GM23338 (cell line): Measurements from ENCODE around the gene DMAC2L. TPM values are rescaled to one million over a fixed set of nuclear protein-coding genes. Genes with fewer than 3 reads are reported as not detected.

ENCODE experiments used
- ATAC-seq: fragments of 200-7000 bp; cut with Tn5 transposase; 3 replicates; pipeline ENCODE4 v1.9.1; 2020
- DNase-seq: peaks from one replicate; pipeline ENCODE4 v3.0.0-alpha.2; 2015; ENCODE audit warnings: low spot score
- H2AFZ ChIP-seq: fragments of 200-600 bp; sonication (generic); 2 replicates; pipeline ENCODE4 v1.8.0; 2016; ENCODE audit warnings: antibody characterized with exemption, mild to moderate bottlenecking, moderate library complexity
- H3F3A ChIP-seq: fragments of 200-600 bp; sonication (generic); replicated peaks from 2 replicates; pipeline ENCODE4 v1.8.0; 2017; ENCODE audit warnings: antibody characterized with exemption, mixed run types, low read depth
- H3K27ac ChIP-seq: fragments of 200-600 bp; sonication (generic); 2 replicates; pipeline ENCODE4 v1.6.1; 2016; ENCODE audit warnings: low read depth
- H3K27me3 ChIP-seq: fragments of 200-600 bp; sonication (generic); 2 replicates; pipeline ENCODE4 v1.8.0; 2016; ENCODE audit warnings: mild to moderate bottlenecking, mixed run types, moderate library complexity; ENCODE audit not compliant: insufficient read depth
- H3K36me3 ChIP-seq: fragments of 200-600 bp; sonication (generic); 2 replicates; pipeline ENCODE4 v1.8.0; 2016; ENCODE audit warnings: mild to moderate bottlenecking; ENCODE audit not compliant: insufficient read depth
- H3K4me1 ChIP-seq: fragments of 200-600 bp; sonication (generic); 2 replicates; pipeline ENCODE4 v1.8.0; 2016; ENCODE audit warnings: mild to moderate bottlenecking, moderate library complexity; ENCODE audit not compliant: insufficient read depth
- H3K4me2 ChIP-seq: fragments of 200-600 bp; sonication (generic); 2 replicates; pipeline ENCODE4 v1.7.1; 2017; ENCODE audit warnings: mixed run types
- H3K4me3 ChIP-seq: fragments of 200-600 bp; sonication (generic); 2 replicates; pipeline ENCODE4 v1.6.1; 2016; ENCODE audit warnings: mixed run types
- H3K79me2 ChIP-seq: fragments of 200-600 bp; sonication (generic); replicated peaks from 2 replicates; pipeline ENCODE4 v1.8.0; 2017; ENCODE audit warnings: mild to moderate bottlenecking; ENCODE audit not compliant: insufficient read depth
- H3K9me2 ChIP-seq: fragments of 200-600 bp; sonication (generic); 2 replicates; pipeline ENCODE4 v1.8.0; 2017; ENCODE audit not compliant: insufficient read depth
- H4K20me1 ChIP-seq: fragments of 200-600 bp; sonication (generic); replicated peaks from 2 replicates; pipeline ENCODE4 v1.8.0; 2017; ENCODE audit warnings: mild to moderate bottlenecking; ENCODE audit not compliant: insufficient read depth
- H3K27ac Mint-ChIP-seq: 2 replicates; pipeline ENCODE4 v1.8.0; 2020; ENCODE audit warnings: inconsistent platforms, mild to moderate bottlenecking, moderate library complexity, mixed read lengths
- H3K27me3 Mint-ChIP-seq: 3 replicates; pipeline ENCODE4 v1.8.0; 2022; ENCODE audit warnings: low read depth, mild to moderate bottlenecking, moderate library complexity, mixed read lengths, inconsistent platforms; ENCODE audit not compliant: insufficient read depth, poor library complexity
- H3K36me3 Mint-ChIP-seq: 3 replicates; pipeline ENCODE4 v1.8.0; 2021; ENCODE audit warnings: low read depth, mild to moderate bottlenecking, inconsistent platforms, moderate library complexity, mixed read lengths
- H3K4me1 Mint-ChIP-seq: 3 replicates; pipeline ENCODE4 v1.8.0; 2020; ENCODE audit warnings: mild to moderate bottlenecking, inconsistent platforms, mixed read lengths
- H3K4me3 Mint-ChIP-seq: 3 replicates; pipeline ENCODE4 v1.8.0; 2021; ENCODE audit warnings: moderate library complexity, mild to moderate bottlenecking, inconsistent platforms, mixed read lengths
- H3K9me3 Mint-ChIP-seq: 3 replicates; pipeline ENCODE4 v1.8.0; 2020; ENCODE audit warnings: moderate library complexity, mild to moderate bottlenecking, inconsistent platforms, mixed read lengths
- CREB1 ChIP-seq: fragments of 250-450 bp; sonication (Bioruptor Pico); IDR thresholded peaks from 2 replicates; pipeline ENCODE4 v1.5.0; 2020; ENCODE audit warnings: low read depth, mild to moderate bottlenecking, moderate library complexity
- EZH2 ChIP-seq: fragments of 200-600 bp; sonication (generic); IDR thresholded peaks from one replicate; pipeline ENCODE4 v1.8.0; 2017; ENCODE audit warnings: antibody characterized with exemption, mild to moderate bottlenecking, low read depth; ENCODE audit not compliant: unreplicated experiment
- EZH2phosphoT487 ChIP-seq: fragments of 200-600 bp; sonication (generic); IDR thresholded peaks from one replicate; pipeline ENCODE4 v1.8.1; 2018; ENCODE audit warnings: antibody characterized with exemption; ENCODE audit not compliant: unreplicated experiment
- JUNB ChIP-seq: IDR thresholded peaks from one replicate; pipeline ENCODE4 v1.6.1; 2016; ENCODE audit warnings: antibody characterized with exemption; ENCODE audit not compliant: unreplicated experiment
- NANOG ChIP-seq: IDR thresholded peaks from 2 replicates; pipeline ENCODE4 v1.6.1; 2016; ENCODE audit warnings: antibody characterized with exemption, borderline replicate concordance
- POLR2AphosphoS5 ChIP-seq: IDR thresholded peaks from 2 replicates; pipeline ENCODE4 v1.6.1; 2016; ENCODE audit warnings: antibody characterized with exemption, low read depth
- STAT1 ChIP-seq: IDR thresholded peaks from one replicate; pipeline ENCODE4 v1.6.1; 2016; ENCODE audit warnings: antibody characterized with exemption; ENCODE audit not compliant: unreplicated experiment
- ZNF114 ChIP-seq: fragments of 250-450 bp; sonication (Bioruptor Pico); IDR thresholded peaks from 2 replicates; pipeline ENCODE4 v1.5.0; 2020; ENCODE audit warnings: mild to moderate bottlenecking, moderate library complexity
- ZNF331 ChIP-seq: fragments of 250-450 bp; sonication (Bioruptor Pico); IDR thresholded peaks from 2 replicates; pipeline ENCODE4 v1.5.0; 2020; ENCODE audit warnings: low read depth, mild to moderate bottlenecking, moderate library complexity
- polyA plus RNA-seq: library from polyadenylated mRNA; unstranded; fragments of >200 nt; fragmentation: Nextera tagmentation; extraction: Ambion mirVana; gene quantifications from 2 replicates; pipeline ENCODE4 v1.2.1, GENCODE V29; 2016
- total RNA-seq: library from RNA; depleted of rRNA; stranded (reverse); fragments of >200 nt; shearing (Covaris generic); gene quantifications from 2 replicates; pipeline ENCODE4 v1.2.3, GENCODE V29; 2014
- TF ChIP-seq, protein P1 (sequence below): IDR thresholded peaks from 2 replicates; pipeline ENCODE4 v1.6.1; 2016; ENCODE audit warnings: antibody characterized with exemption
- TF ChIP-seq, protein P2 (sequence below): IDR thresholded peaks from one replicate; pipeline ENCODE4 v1.6.1; 2018; ENCODE audit warnings: antibody characterized with exemption; ENCODE audit not compliant: unreplicated experiment
- TF ChIP-seq, protein P3 (sequence below), 2 experiments: fragments of 200-600 bp in 1 of 2; sonication (generic) in 1 of 2; conservative IDR thresholded peaks; 2 replicates each; pipeline versions ENCODE4 v1.5.1 to v1.6.1; 2016 to 2017; ENCODE audit warnings: antibody characterized with exemption in 2 of 2, low read depth in 2 of 2, mild to moderate bottlenecking in 2 of 2, moderate library complexity in 1 of 2

Gene DMAC2L
- total and polyA plus RNA-seq, 2 experiments from 2014 or later: 22.5 to 33.8 TPM

DNA sequence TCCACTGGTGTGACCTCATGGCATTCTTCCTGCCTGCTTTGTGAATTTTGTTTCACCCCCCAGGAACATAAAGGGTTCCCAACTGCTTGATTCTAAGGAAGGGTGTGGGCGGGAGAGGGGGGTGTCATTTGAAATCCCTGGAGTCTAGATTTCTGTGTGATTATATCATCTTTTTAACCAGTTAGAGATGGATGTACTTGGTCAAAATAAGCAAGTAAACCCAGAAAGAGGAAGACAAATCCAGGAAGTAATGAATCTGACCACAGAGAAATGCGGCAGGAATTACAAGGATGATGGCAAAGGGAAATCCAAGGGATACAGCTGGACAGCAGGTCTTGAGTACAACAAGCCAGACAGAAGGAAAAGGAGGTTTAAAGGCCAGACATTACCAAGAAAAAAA lies 38.9 kb downstream of the DMAC2L start (continued):
- no peak for TF ChIP-seq NANOG
- TF ChIP-seq, protein P1, sequence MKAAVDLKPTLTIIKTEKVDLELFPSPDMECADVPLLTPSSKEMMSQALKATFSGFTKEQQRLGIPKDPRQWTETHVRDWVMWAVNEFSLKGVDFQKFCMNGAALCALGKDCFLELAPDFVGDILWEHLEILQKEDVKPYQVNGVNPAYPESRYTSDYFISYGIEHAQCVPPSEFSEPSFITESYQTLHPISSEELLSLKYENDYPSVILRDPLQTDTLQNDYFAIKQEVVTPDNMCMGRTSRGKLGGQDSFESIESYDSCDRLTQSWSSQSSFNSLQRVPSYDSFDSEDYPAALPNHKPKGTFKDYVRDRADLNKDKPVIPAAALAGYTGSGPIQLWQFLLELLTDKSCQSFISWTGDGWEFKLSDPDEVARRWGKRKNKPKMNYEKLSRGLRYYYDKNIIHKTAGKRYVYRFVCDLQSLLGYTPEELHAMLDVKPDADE: no peak
- no peak for TF ChIP-seq ZNF331 (CRISPR knock-in tag)
- TF ChIP-seq ZNF114 (CRISPR knock-in tag): no peak
- no peak for TF ChIP-seq JUNB
- TF ChIP-seq CREB1: no peak
- TF ChIP-seq, protein P2, sequence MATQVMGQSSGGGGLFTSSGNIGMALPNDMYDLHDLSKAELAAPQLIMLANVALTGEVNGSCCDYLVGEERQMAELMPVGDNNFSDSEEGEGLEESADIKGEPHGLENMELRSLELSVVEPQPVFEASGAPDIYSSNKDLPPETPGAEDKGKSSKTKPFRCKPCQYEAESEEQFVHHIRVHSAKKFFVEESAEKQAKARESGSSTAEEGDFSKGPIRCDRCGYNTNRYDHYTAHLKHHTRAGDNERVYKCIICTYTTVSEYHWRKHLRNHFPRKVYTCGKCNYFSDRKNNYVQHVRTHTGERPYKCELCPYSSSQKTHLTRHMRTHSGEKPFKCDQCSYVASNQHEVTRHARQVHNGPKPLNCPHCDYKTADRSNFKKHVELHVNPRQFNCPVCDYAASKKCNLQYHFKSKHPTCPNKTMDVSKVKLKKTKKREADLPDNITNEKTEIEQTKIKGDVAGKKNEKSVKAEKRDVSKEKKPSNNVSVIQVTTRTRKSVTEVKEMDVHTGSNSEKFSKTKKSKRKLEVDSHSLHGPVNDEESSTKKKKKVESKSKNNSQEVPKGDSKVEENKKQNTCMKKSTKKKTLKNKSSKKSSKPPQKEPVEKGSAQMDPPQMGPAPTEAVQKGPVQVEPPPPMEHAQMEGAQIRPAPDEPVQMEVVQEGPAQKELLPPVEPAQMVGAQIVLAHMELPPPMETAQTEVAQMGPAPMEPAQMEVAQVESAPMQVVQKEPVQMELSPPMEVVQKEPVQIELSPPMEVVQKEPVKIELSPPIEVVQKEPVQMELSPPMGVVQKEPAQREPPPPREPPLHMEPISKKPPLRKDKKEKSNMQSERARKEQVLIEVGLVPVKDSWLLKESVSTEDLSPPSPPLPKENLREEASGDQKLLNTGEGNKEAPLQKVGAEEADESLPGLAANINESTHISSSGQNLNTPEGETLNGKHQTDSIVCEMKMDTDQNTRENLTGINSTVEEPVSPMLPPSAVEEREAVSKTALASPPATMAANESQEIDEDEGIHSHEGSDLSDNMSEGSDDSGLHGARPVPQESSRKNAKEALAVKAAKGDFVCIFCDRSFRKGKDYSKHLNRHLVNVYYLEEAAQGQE: no peak
- TF ChIP-seq, protein P3, sequence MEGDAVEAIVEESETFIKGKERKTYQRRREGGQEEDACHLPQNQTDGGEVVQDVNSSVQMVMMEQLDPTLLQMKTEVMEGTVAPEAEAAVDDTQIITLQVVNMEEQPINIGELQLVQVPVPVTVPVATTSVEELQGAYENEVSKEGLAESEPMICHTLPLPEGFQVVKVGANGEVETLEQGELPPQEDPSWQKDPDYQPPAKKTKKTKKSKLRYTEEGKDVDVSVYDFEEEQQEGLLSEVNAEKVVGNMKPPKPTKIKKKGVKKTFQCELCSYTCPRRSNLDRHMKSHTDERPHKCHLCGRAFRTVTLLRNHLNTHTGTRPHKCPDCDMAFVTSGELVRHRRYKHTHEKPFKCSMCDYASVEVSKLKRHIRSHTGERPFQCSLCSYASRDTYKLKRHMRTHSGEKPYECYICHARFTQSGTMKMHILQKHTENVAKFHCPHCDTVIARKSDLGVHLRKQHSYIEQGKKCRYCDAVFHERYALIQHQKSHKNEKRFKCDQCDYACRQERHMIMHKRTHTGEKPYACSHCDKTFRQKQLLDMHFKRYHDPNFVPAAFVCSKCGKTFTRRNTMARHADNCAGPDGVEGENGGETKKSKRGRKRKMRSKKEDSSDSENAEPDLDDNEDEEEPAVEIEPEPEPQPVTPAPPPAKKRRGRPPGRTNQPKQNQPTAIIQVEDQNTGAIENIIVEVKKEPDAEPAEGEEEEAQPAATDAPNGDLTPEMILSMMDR (conservative IDR thresholded peaks at IDR 0.05; ENCODE audit: low read depth in 2 of 2): no peak
- TF ChIP-seq EZH2: no peak
- no peak for TF ChIP-seq EZH2phosphoT487

DNA sequence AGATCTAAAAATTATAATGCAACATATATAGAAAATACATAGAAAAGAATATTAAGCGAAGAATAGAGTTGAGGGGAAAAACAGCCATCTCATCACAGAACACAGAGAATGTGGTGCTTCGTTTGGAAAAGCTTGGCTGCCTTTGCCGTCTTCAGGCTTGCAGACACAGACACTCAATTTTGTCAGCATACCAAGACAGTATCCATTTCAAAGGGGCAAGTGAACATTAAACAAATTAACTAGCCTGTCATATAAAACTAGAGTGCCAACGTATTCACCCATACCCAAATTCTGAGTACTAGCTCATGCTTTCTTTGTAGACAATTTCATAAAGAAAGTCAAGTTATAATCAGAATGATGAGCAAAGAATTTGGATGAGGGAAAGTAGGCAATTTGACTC lies 40.5 kb downstream of the DMAC2L start:
- Histone ChIP-seq H3K27ac (no peak overlapping the region), H3K9me2 (no peaks in the 10 kb centered on the region), H3K4me2 (no peak overlapping the region), H3K4me1 (no peaks in the 10 kb centered on the region), H3K27me3 (no peaks in the 10 kb centered on the region), H4K20me1 (no peaks in the 10 kb centered on the region), H3K79me2 (no peaks in the 10 kb centered on the region), H3K36me3 (no peaks in the 10 kb centered on the region), H2AFZ (no peak overlapping the region), H3K4me3 (no peak overlapping the region), H3F3A (no peaks in the 10 kb centered on the region)
- Mint-ChIP-seq H3K4me1 (peaks cover 3% of the 10 kb centered on the region; the same call in 2 of the 3 replicates), H3K9me3 (no peaks in the 10 kb centered on the region), H3K4me3 (no peak overlapping the region), H3K36me3 (no peaks in the 10 kb centered on the region), H3K27ac (no peak overlapping the region), H3K27me3 (peaks cover 2% of the 10 kb centered on the region)
- no peak for DNase-seq
- ATAC-seq: no peak
- TF ChIP-seq EZH2 (no peak), NANOG (no peak), ZNF114 (CRISPR knock-in tag) (no peak), POLR2AphosphoS5 (no peak), CREB1 (no peak), EZH2phosphoT487 (no peak), STAT1 (no peak)
- TF ChIP-seq, protein P2: no peak
- TF ChIP-seq, protein P1: no peak
- TF ChIP-seq, protein P3 (conservative IDR thresholded peaks at IDR 0.05; ENCODE audit: low read depth in 2 of 2): no peak
